Measurements from ENCODE around the gene KRT5. TPM values are rescaled to one million over a fixed set of nuclear protein-coding genes. Genes with fewer than 3 reads are reported as not detected.

Gene KRT5
- total RNA-seq, 2 experiments from 2014 or later = 0.91 TPM; not detected in 1

GRCh38 chr12:52546126-52546525, 25.9 kb upstream of the KRT5 start:
- H3K4me3 ChIP-seq (ENCODE audit: low read depth, low read length, poor library complexity, severe bottlenecking) = no peak overlapping the region
- no peak overlapping the region for H2AFZ ChIP-seq (ENCODE audit: low read length)
- no peak overlapping the region for H3K27ac ChIP-seq (ENCODE audit: low read depth, low read length, poor library complexity, severe bottlenecking)
- no TSS peak for BruUV-seq (replicated peaks)
- intact Hi-C loops (cut with micrococcal nuclease; ENCODE audit: unreplicated experiment) = no loop called here
- no peaks in the 10 kb centered on the region for H3K9me3 ChIP-seq (ENCODE audit: low read length)
- H3K36me3 ChIP-seq (ENCODE audit: insufficient read depth, low read length) = no peaks in the 10 kb centered on the region
- DNase-seq (ENCODE audit: low spot score) = no peak
- ChIA-PET CTCF (ENCODE audit: unreplicated experiment) (no interaction called here), POLR2A (interaction anchor here (0.6 kb wide), 1 partner anchor 452 kb away, joined by 5 read pairs; no protein-coding TSS in a partner anchor)
- H4K20me1 ChIP-seq (ENCODE audit: insufficient read depth, low read length) = no peaks in the 10 kb centered on the region
- TF ChIP-seq EZH2phosphoT487 (IDR thresholded peaks at IDR 0.05; ENCODE audit: borderline replicate concordance, low read depth, low read length) (no peak), CTCF (conservative IDR thresholded peaks at IDR 0.05; ENCODE audit: low read length) (no peak)
- no peaks in the 10 kb centered on the region for H3K79me2 ChIP-seq (ENCODE audit: insufficient read depth, low read depth, low read length)
- no peaks in the 10 kb centered on the region for H3K9me2 ChIP-seq (ENCODE audit: insufficient read depth, low read length)
- H3K4me2 ChIP-seq (ENCODE audit: low read length) = no peak overlapping the region
- no peaks in the 10 kb centered on the region for H3K4me1 ChIP-seq (ENCODE audit: insufficient read depth, low read length, poor library complexity, severe bottlenecking)

- H3K79me2 ChIP-seq (ENCODE audit: insufficient read depth, low read depth, low read length) = no peaks in the 10 kb centered on the region
- no peaks in the 10 kb centered on the region for H3K4me1 ChIP-seq (ENCODE audit: insufficient read depth, low read length, poor library complexity, severe bottlenecking)
- H4K20me1 ChIP-seq (ENCODE audit: insufficient read depth, low read length) = no peaks in the 10 kb centered on the region
- H3K36me3 ChIP-seq (ENCODE audit: insufficient read depth, low read length) = no peaks in the 10 kb centered on the region
- intact Hi-C loops (cut with micrococcal nuclease; ENCODE audit: unreplicated experiment) = no loop called here
- no peak overlapping the region for H3K4me2 ChIP-seq (ENCODE audit: low read length)
- ChIA-PET POLR2A (interaction anchor here (0.5 to 0.8 kb wide), 2 partner anchors 11 to 40 kb away, joined by 3 to 4 read pairs; no protein-coding TSS in a partner anchor), CTCF (ENCODE audit: unreplicated experiment) (no interaction called here)
- no peak overlapping the region for H3K27ac ChIP-seq (ENCODE audit: low read depth, low read length, poor library complexity, severe bottlenecking)
- no peak for DNase-seq (ENCODE audit: low spot score)
- H3K4me3 ChIP-seq (ENCODE audit: low read depth, low read length, poor library complexity, severe bottlenecking) = no peak overlapping the region
- no TSS peak for BruUV-seq (replicated peaks)
- H3K9me3 ChIP-seq (ENCODE audit: low read length) = no peaks in the 10 kb centered on the region
- H3K9me2 ChIP-seq (ENCODE audit: insufficient read depth, low read length) = no peaks in the 10 kb centered on the region
- TF ChIP-seq CTCF (conservative IDR thresholded peaks at IDR 0.05; ENCODE audit: low read length) (no peak), EZH2phosphoT487 (IDR thresholded peaks at IDR 0.05; ENCODE audit: borderline replicate concordance, low read depth, low read length) (no peak)
- H2AFZ ChIP-seq (ENCODE audit: low read length) = no peak overlapping the region
Measured at GRCh38 chr12:52543985-52544883, 24.0 kb upstream of the KRT5 start.

- H4K20me1 ChIP-seq (ENCODE audit: insufficient read depth, low read length) = no peaks in the 10 kb centered on the region
- no peak overlapping the region for H3K4me2 ChIP-seq (ENCODE audit: low read length)
- POLR2A ChIA-PET = no interaction called here
- TF ChIP-seq EZH2phosphoT487 (IDR thresholded peaks at IDR 0.05; ENCODE audit: borderline replicate concordance, low read depth, low read length) = no peak
- no peak for DNase-seq (ENCODE audit: low spot score)
- H2AFZ ChIP-seq (ENCODE audit: low read length) = no peak overlapping the region
- no peaks in the 10 kb centered on the region for H3K4me1 ChIP-seq (ENCODE audit: insufficient read depth, low read length, poor library complexity, severe bottlenecking)
- no peak overlapping the region for H3K4me3 ChIP-seq (ENCODE audit: low read depth, low read length, poor library complexity, severe bottlenecking)
- no peaks in the 10 kb centered on the region for H3K9me2 ChIP-seq (ENCODE audit: insufficient read depth, low read length)
- no peaks in the 10 kb centered on the region for H3K36me3 ChIP-seq (ENCODE audit: insufficient read depth, low read length)
- H3K27ac ChIP-seq (ENCODE audit: low read depth, low read length, poor library complexity, severe bottlenecking) = no peak overlapping the region
- intact Hi-C loops (cut with micrococcal nuclease; ENCODE audit: unreplicated experiment) = no loop called here
- no TSS peak for BruUV-seq (replicated peaks)
- no peaks in the 10 kb centered on the region for H3K79me2 ChIP-seq (ENCODE audit: insufficient read depth, low read depth, low read length)
- H3K9me3 ChIP-seq (ENCODE audit: low read length) = no peaks in the 10 kb centered on the region
- CTCF ChIA-PET (ENCODE audit: unreplicated experiment) = no interaction called here
Measured at GRCh38 chr12:52542785-52543318, 22.7 kb upstream of the KRT5 start.
